OCI-LY3 (cell line): Measurements from ENCODE around the gene EIPR1.

ENCODE experiments used
- EZH2phosphoT487 ChIP-seq: fragments of 200-600 bp; shearing (Covaris generic); IDR thresholded peaks from 2 replicates; pipeline ENCODE4 v1.6.1; 2018; ENCODE audit warnings: antibody characterized with exemption, mixed run types, low read depth
- TF ChIP-seq, protein P1 (sequence below): fragments of 200-600, 300-600 bp; sonication (generic); IDR thresholded peaks from 2 replicates; pipeline ENCODE4 v1.5.1; 2014; ENCODE audit warnings: antibody characterized with exemption, low read length, low read depth

- TF ChIP-seq, protein P1, sequence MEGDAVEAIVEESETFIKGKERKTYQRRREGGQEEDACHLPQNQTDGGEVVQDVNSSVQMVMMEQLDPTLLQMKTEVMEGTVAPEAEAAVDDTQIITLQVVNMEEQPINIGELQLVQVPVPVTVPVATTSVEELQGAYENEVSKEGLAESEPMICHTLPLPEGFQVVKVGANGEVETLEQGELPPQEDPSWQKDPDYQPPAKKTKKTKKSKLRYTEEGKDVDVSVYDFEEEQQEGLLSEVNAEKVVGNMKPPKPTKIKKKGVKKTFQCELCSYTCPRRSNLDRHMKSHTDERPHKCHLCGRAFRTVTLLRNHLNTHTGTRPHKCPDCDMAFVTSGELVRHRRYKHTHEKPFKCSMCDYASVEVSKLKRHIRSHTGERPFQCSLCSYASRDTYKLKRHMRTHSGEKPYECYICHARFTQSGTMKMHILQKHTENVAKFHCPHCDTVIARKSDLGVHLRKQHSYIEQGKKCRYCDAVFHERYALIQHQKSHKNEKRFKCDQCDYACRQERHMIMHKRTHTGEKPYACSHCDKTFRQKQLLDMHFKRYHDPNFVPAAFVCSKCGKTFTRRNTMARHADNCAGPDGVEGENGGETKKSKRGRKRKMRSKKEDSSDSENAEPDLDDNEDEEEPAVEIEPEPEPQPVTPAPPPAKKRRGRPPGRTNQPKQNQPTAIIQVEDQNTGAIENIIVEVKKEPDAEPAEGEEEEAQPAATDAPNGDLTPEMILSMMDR, result no peak
- no peak for TF ChIP-seq EZH2phosphoT487
These were observed 32.1 kb upstream of the EIPR1 start for GRCh38 chr2:3409627-3410170.
